Natural killer cell treated with Interleukin-12 subunit alpha and Interleukin-12 subunit beta and Interleukin-15 and Interleukin-18, amount 100 ng/mL, for 72 hours (primary cell): ENCODE measurements around the gene FAM227B. TPM values are rescaled to one million over a fixed set of nuclear protein-coding genes. Genes with fewer than 3 reads are reported as not detected.
"Not testable (repeated sequence)": the region's sequence is repeated elsewhere in the genome, so short reads cannot be mapped to it uniquely, and the experiment has no call there.

Source experiments
- ATAC-seq, 2 donors: fragments of 150-1000 bp; cut with Tn5 transposase in 1 of 2; sonication (Bioruptor Pico), chemical (Tn5 transposase) in 1 of 2; 2 replicates each; pipeline ENCODE4 v1.10.0; 2021
- DNase-seq: peaks from one replicate; pipeline ENCODE4 v3.0.0; 2022; ENCODE audit warnings: low spot score
- H3K27ac Mint-ChIP-seq, 2 donors: 1 replicate in 1 of 2; 2 replicates in 1 of 2; pipeline ENCODE4 v1.8.0; 2022; ENCODE audit warnings: mixed read lengths in 2 of 2, mild to moderate bottlenecking in 1 of 2, moderate library complexity in 1 of 2
- H3K27me3 Mint-ChIP-seq, 2 donors: 1 replicate in 1 of 2; 2 replicates in 1 of 2; pipeline ENCODE4 v1.8.0; 2022; ENCODE audit warnings: mixed read lengths in 2 of 2
- H3K36me3 Mint-ChIP-seq: one replicate; pipeline ENCODE4 v1.8.0; 2022; ENCODE audit warnings: mixed read lengths
- H3K4me1 Mint-ChIP-seq, 2 donors: 1 replicate in 1 of 2; 2 replicates in 1 of 2; pipeline ENCODE4 v1.8.0; 2022; ENCODE audit warnings: low read depth in 2 of 2, mixed read lengths in 2 of 2, mild to moderate bottlenecking in 1 of 2
- H3K4me3 Mint-ChIP-seq: one replicate; pipeline ENCODE4 v1.8.0; 2022; ENCODE audit warnings: mixed read lengths
- H3K9me3 Mint-ChIP-seq: 2 replicates; pipeline ENCODE4 v1.8.0; 2022; ENCODE audit warnings: mixed read lengths
- total RNA-seq, 2 donors: library from RNA; stranded (reverse); gene quantifications; one replicate each; pipeline ENCODE4 v1.2.3, GENCODE V29; 2022

Gene FAM227B
- total RNA-seq, 2 donors from 2014 or later: 1.5 to 2.6 TPM

DNA sequence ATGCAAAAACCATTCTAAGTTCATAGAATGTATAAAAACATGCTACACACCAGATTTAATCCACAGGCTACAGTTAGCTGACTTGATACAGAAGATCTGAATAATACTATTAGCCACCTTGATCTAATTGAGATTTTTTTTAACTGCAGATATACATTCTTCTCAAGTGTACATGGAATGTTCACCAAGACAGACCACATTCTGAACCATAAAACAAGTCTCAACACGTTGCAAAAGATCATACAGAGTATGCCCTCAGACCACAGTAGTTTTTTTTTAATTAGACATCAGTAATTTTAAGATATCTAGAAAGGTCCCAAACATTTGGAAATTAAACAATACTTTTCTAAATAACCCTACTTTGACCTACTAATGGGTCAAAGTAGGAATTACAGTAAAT, 114.3 kb downstream of the FAM227B start:
- Mint-ChIP-seq H3K9me3 (peaks cover under 1% of the 10 kb centered on the region), H3K27ac (no peak overlapping the region), H3K27me3 (peaks cover 0 to 2% of the 10 kb centered on the region in 2 donors), H3K4me3 (no peak overlapping the region), H3K36me3 (peaks cover 10% of the 10 kb centered on the region), H3K4me1 (no peaks in the 10 kb centered on the region)
- ATAC-seq (no peak), DNase-seq (no peak)

DNA sequence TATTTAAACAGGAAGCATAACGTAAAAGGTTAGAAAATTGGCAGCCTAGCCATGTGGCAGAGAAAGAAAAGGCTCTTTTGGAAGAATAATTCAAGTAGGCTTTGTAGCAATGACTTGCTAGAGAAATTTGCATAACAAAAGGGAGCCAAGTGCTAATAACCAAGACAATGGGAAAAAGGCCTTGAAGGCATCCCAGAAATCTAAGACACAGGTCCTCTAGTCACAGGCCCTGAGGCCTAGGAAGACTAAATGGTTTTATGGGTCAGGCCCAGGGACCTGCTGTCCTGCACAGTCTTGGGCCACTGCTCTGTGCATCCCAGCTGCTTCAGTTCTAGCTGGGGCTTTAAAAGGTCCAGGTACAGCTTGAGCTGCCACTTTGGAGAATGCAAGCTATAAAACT, 119.0 kb downstream of the FAM227B start:
- no peak overlapping the region for H3K4me3 Mint-ChIP-seq
- DNase-seq (no peak), ATAC-seq (no peak)
- no peaks in the 10 kb centered on the region for H3K4me1 Mint-ChIP-seq
- H3K9me3 Mint-ChIP-seq: peaks cover 3% of the 10 kb centered on the region
- H3K36me3 Mint-ChIP-seq: peaks cover 10% of the 10 kb centered on the region
- no peak overlapping the region for H3K27ac Mint-ChIP-seq
- H3K27me3 Mint-ChIP-seq: peaks cover 0 to 2% of the 10 kb centered on the region in 2 donors

DNA sequence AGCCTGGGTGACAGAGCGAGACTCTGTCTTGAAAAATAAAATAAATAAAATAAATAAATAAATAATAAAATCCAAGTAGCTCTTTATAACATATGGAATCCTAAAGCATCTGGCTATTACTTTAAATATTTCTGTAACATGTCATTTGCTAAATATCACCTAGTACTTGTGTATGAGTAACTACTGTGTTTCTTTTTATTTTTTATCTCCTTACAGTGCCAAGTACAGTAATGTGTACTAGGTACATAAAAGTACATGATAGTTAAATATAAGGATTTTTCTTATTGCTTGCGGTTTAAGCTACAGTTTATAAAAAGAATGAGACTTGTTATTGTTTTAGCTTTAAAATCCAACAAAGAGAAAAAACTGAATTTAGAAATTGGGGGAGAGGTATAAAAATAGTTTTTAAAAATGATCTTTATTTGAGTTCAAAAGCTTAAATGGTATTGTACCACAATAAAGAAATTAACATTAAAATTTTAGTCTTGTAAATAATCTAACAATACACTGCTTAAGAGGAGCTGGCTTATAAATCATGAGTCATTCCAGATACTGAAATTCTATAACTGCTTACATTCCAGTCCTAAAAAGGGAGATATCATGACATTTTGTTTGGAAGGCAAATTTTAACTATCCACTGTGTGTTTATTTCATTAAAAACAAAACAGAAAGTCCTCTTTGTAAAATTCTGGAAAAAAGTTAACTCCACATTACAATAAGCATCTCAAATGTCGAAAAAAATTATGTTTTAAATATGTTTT, 124.4 kb downstream of the FAM227B start:
- Mint-ChIP-seq H3K4me1 (no peaks in the 10 kb centered on the region), H3K4me3 (no peak overlapping the region), H3K36me3 (no peaks in the 10 kb centered on the region), H3K27ac (no peak overlapping the region), H3K9me3 (peaks cover under 1% of the 10 kb centered on the region), H3K27me3 (peaks cover 2 to 13% of the 10 kb centered on the region in 2 donors)
- no peak for DNase-seq
- no peak for ATAC-seq

DNA sequence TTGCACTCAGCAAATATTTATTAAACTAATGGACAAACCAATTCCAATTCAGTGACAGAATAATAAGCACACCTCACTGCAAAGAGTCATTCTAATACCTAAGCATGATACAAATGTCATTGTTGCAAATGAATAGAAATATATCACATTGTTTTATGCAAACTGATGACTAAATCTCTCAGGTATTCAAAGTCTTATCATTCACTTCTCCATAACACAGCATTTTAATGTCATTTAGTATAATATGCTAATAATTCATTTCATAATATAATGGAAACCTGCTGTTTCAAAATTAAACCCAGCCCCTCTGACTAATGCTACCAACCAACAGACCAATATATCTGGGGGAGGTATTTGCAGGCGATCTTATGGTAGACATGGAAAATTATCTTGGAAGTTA, 125.8 kb downstream of the FAM227B start:
- Mint-ChIP-seq H3K27me3 (peaks cover 2 to 20% of the 10 kb centered on the region in 2 donors), H3K4me1 (no peaks in the 10 kb centered on the region), H3K27ac (no peak overlapping the region), H3K9me3 (no peaks in the 10 kb centered on the region), H3K36me3 (no peaks in the 10 kb centered on the region), H3K4me3 (no peak overlapping the region)
- DNase-seq: no peak
- no peak for ATAC-seq

DNA sequence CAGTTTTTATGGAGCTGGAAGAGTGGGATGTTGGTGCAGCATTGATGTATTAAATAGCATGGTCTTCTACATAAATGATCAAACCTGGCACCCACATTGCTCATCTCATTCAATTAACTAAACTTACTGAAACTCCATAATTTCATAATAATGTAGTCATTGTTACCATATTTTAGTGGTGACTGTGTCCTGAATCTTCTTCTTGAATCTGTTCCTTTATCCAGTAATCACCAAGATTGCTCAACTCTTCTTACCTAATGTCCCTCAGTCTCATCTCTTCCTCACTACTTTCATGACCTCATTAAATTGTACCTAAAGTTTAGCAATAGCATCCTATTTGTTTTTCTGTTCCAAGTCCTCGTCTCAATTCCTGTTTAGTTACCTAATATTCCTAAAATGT, 127.8 kb downstream of the FAM227B start:
- Mint-ChIP-seq H3K4me3 (no peak overlapping the region), H3K27me3 (peaks cover 2 to 20% of the 10 kb centered on the region in 2 donors), H3K36me3 (no peaks in the 10 kb centered on the region), H3K27ac (no peak overlapping the region), H3K9me3 (no peaks in the 10 kb centered on the region), H3K4me1 (no peaks in the 10 kb centered on the region)
- ATAC-seq (no peak), DNase-seq (no peak)

DNA sequence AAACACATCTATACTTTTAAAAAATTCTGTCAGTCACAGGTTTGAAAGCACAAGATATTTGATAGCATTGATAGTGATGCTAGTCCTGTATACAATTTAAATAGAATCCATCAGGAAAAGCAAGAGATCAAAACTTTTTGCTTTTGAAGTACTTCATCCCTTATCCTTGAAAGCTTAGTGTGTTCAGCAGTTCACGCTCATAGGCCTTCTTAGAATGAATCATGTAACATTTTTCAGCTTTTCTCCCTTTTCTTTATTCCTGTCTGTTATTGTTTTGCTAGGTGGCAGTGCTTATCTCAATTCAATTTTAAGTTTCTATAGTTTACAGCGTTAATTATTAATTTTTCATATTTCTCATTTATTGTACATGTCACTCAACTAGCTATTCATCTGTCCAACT, 128.5 kb downstream of the FAM227B start:
- no peak overlapping the region for H3K27ac Mint-ChIP-seq
- peaks cover 2 to 20% of the 10 kb centered on the region in 2 donors for H3K27me3 Mint-ChIP-seq
- H3K9me3 Mint-ChIP-seq: no peaks in the 10 kb centered on the region
- H3K4me3 Mint-ChIP-seq: no peak overlapping the region
- no peaks in the 10 kb centered on the region for H3K4me1 Mint-ChIP-seq
- no peak for ATAC-seq
- no peak for DNase-seq
- no peaks in the 10 kb centered on the region for H3K36me3 Mint-ChIP-seq

DNA sequence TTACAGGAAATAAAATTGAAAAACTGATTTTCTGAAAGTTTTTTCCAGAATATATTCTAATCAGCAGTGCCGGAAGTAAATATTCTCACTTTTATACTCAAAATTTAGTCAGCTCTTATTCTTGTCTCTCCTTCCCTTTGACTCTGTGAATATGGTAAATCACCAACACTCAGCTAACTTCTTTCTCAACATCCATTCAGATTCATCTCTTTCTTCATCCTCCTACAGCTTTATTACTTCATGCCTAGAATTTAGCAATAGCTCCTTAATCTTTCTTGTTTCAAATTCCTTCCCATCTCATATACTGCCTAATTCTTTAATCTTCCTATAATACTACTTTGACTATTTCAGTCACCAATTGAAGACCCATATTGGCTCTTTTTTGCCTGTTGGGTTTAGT, 129.7 kb downstream of the FAM227B start:
- no peak for ATAC-seq
- Mint-ChIP-seq H3K36me3 (no peaks in the 10 kb centered on the region), H3K27ac (no peak overlapping the region)

DNA sequence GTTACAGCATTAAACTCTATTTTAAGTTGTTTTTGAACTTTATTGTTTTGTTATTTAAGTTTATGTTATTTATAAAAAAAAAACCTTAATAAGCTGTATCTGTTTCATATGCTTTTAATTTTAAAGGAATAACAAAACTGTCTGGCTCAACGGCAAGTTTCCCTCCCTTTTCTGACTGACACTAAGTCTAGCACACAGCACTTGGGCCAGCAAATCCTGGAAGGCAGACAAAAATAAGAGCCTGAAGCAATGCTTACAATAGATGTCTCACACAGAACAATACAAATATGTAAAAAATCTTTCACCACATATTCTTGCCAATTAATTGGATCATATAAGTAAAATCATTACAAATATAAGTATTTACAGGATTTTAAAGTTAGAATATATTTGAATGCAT, 135.2 kb downstream of the FAM227B start:
- not testable (repeated sequence) for ATAC-seq, H3K4me1 Mint-ChIP-seq, DNase-seq, H3K36me3 Mint-ChIP-seq, H3K27me3 Mint-ChIP-seq, H3K27ac Mint-ChIP-seq, H3K4me3 Mint-ChIP-seq, H3K9me3 Mint-ChIP-seq

More for the DNA sequence above, 129.7 kb downstream of the FAM227B start:
- no peaks in the 10 kb centered on the region for H3K9me3 Mint-ChIP-seq
- no peak overlapping the region for H3K4me3 Mint-ChIP-seq
- H3K4me1 Mint-ChIP-seq: no peaks in the 10 kb centered on the region
- DNase-seq: no peak
- peaks cover 2 to 20% of the 10 kb centered on the region in 2 donors for H3K27me3 Mint-ChIP-seq

DNA sequence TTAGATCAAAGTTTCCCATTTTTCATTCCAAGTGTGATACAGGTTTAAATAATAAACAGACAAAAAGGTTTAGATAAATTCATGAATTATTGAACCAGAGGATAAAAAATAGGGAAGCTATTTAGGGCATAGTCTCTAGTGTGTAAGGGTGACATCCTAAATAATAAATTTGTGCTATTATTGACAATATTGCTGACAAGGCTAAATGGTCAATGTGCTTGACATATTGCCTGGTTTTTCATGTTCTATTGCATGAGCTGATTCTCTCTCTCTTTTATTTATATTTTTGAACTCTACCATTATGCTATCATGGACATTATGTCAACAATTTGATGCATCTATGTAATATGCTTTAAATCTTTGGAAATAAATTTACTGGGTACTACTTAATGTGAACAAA, 141.6 kb downstream of the FAM227B start:
- ATAC-seq, H3K27me3 Mint-ChIP-seq, H3K4me3 Mint-ChIP-seq, H3K4me1 Mint-ChIP-seq, H3K9me3 Mint-ChIP-seq, H3K36me3 Mint-ChIP-seq, DNase-seq, H3K27ac Mint-ChIP-seq: not testable (repeated sequence)

DNA sequence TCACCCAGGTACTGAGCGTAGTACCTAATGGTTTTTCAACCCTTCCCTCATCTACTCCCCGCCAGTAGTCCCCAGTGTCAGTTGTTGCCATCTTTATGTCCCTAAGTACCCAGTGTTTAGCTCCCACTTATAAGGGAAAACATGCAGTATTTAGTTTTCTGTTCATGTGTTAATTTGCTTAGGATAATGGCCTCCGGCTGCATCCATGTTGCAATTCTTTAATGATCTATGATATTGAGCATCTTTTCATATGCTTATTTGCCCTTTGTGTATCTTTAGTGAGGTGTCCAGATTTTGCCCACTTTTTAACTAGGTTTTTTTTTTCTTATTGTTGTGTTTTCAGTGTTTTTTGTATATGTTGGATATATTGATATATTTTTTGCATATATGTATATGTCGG, 142.6 kb downstream of the FAM227B start:
- not testable (repeated sequence) for H3K4me1 Mint-ChIP-seq, H3K9me3 Mint-ChIP-seq, H3K27me3 Mint-ChIP-seq, ATAC-seq, H3K4me3 Mint-ChIP-seq, H3K36me3 Mint-ChIP-seq, H3K27ac Mint-ChIP-seq, DNase-seq

DNA sequence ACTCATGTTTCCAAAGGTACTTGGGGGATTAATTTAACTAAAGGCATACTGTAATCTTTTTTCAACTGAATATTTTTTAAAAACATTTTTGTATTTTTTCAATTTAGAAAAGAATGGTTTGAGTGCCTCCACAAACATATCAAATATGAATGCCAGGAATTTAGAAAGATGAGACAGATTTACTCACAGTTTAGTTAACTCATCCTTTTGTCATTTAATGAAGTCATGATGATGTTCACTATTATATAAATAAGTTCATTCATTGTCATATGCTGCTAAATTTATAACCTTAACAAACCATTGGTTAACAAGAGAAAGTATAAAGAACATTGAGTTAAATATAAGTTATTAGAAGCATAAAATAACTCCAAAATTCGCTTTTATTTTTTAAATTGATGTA, 147.6 kb downstream of the FAM227B start:
- DNase-seq (no peak), ATAC-seq (no peak)
- Mint-ChIP-seq H3K9me3 (no peaks in the 10 kb centered on the region), H3K4me3 (no peak overlapping the region), H3K27me3 (peaks cover 7% of the 10 kb centered on the region in 2 donors), H3K4me1 (peaks cover 0 to 4% of the 10 kb centered on the region in 2 donors), H3K36me3 (no peaks in the 10 kb centered on the region), H3K27ac (no peak overlapping the region)

DNA sequence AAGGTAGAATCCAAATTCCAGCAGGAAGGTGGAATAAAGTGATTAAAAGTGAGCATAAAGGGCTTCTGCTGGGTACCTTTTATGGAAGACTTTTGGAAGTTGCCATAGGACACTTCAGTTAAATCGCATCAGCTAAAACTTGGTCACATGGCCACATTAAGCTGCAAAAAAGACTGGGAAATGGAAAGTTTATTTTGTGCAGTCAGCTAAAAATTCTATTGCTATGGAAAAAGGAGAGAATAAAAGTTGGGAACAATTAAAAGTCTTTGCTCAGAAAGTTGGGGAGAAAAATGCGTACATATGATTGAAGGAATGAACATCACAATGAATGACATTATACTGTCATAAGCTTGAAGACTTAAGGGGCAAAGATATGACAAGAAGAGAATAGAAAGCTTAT, 148.3 kb downstream of the FAM227B start:
- peaks cover 0 to 4% of the 10 kb centered on the region in 2 donors for H3K4me1 Mint-ChIP-seq
- H3K4me3 Mint-ChIP-seq: no peak overlapping the region
- no peaks in the 10 kb centered on the region for H3K9me3 Mint-ChIP-seq
- H3K27me3 Mint-ChIP-seq: peaks cover 5% of the 10 kb centered on the region in 2 donors
- ATAC-seq: no peak
- H3K27ac Mint-ChIP-seq: no peak overlapping the region
- H3K36me3 Mint-ChIP-seq: no peaks in the 10 kb centered on the region
- DNase-seq: no peak

DNA sequence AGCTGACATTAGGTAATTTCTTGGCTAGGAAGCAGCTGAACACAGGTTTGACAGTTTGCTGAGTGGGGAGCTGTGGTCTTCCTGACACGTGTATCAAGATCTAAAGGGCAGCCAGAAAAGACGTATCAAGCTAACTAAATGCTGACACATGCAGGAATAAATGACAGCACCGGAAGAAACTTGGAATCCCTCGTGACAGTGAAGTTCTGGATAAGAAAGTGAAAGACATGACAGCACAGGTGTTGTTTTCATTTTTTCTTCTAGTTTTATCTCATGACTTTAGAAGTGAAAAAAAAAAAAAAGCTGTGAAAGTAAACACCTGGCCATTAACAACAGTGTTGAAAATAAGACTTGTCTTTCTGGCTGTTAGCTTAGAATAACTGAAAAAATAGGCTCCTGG, 148.9 kb downstream of the FAM227B start:
- no peak for ATAC-seq
- Mint-ChIP-seq H3K27me3 (peaks cover 0 to 5% of the 10 kb centered on the region in 2 donors), H3K36me3 (no peaks in the 10 kb centered on the region), H3K4me1 (peaks cover 0 to 4% of the 10 kb centered on the region in 2 donors), H3K9me3 (no peaks in the 10 kb centered on the region), H3K4me3 (no peak overlapping the region), H3K27ac (no peak overlapping the region)
- no peak for DNase-seq

DNA sequence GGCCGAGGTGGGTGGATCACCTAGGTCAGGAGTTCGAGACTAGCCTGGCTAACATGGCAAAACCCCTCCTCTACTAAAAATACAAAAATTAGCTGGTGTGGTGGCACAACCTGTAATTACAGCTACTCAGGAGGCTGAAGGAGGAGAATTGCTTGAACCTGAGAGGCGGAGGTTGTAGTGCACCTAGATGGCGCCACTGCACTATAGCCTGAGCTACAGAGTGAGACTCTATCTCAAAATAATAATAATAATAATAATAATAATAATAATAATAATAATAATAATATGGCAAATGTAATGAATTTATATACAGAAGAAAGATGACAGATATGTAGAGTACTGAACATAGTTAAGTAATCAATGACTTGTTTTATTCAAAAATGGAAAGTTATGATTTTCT, 149.4 kb downstream of the FAM227B start:
- not testable (repeated sequence) for H3K9me3 Mint-ChIP-seq, ATAC-seq, DNase-seq, H3K36me3 Mint-ChIP-seq, H3K27me3 Mint-ChIP-seq, H3K4me3 Mint-ChIP-seq, H3K4me1 Mint-ChIP-seq
- H3K27ac Mint-ChIP-seq: peak overlapping the region in 1 of 2 donors; percentile 45

DNA sequence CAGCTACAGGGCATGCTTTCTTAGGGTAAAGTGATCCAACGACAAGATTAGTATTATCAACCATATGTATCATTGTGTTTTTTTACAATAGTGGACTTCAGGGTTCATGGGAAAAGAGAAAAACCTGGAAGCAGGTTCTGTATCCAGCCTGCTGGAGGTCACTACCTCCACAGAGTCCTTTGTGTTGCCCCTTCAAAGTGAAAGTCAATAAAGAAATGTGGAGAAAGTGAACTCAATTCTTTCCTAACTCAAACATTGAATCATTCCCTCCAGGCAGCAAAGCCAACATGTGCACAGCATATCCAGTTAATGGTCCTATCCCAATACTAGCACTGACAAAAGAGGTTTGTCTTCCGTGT, 152.2 kb downstream of the FAM227B start:
- H3K4me1 Mint-ChIP-seq: peaks cover 7% of the 10 kb centered on the region in 2 donors
- ATAC-seq (no peak), DNase-seq (no peak)
- no peak overlapping the region for H3K4me3 Mint-ChIP-seq
- H3K36me3 Mint-ChIP-seq: no peaks in the 10 kb centered on the region
- H3K27me3 Mint-ChIP-seq: peaks cover 0 to 3% of the 10 kb centered on the region in 2 donors
- H3K9me3 Mint-ChIP-seq: no peaks in the 10 kb centered on the region
- no peak overlapping the region for H3K27ac Mint-ChIP-seq
